K562 (cell line): ENCODE data around the gene STARD13.

Experiments
- CHD2 ChIP-seq: IDR thresholded peaks from 2 replicates; pipeline ENCODE4 v1.6.1; 2011; ENCODE audit warnings: low read depth, low read length
- EZH2 ChIP-seq: IDR thresholded peaks from 2 replicates; pipeline ENCODE4 v1.6.1; 2012; ENCODE audit warnings: low read depth, mild to moderate bottlenecking, inconsistent platforms, low read length, borderline replicate concordance
- FOXK2 ChIP-seq, 2 experiments: fragments of 450-650 bp; IDR thresholded peaks in 1 of 2; conservative IDR thresholded peaks in 1 of 2; 2 replicates each; pipeline ENCODE4 v1.6.1; 2016; ENCODE audit warnings: low read depth in 2 of 2, mild to moderate bottlenecking in 1 of 2
- KAT8 ChIP-seq: fragments of 450-650 bp; IDR thresholded peaks from 2 replicates; pipeline ENCODE4 v1.6.1; 2016; ENCODE audit warnings: low read depth, mild to moderate bottlenecking
- PHF21A ChIP-seq: fragments of 450-650 bp; IDR thresholded peaks from 2 replicates; pipeline ENCODE4 v1.6.1; 2017; ENCODE audit warnings: low read depth, borderline replicate concordance
- POLR2AphosphoS5 ChIP-seq: IDR thresholded peaks from 2 replicates; pipeline ENCODE4 v1.6.1; 2011; ENCODE audit warnings: mild to moderate bottlenecking, low read depth, low read length, moderate library complexity; ENCODE audit not compliant: control insufficient read depth, insufficient read depth
- RBM17 ChIP-seq: fragments of 200-400 bp; formaldehyde crosslinking; IDR thresholded peaks from 2 replicates; pipeline ENCODE4 v1.6.1; 2017; ENCODE audit warnings: low read depth, mild to moderate bottlenecking, low read length, borderline replicate concordance
- SIRT6 ChIP-seq: IDR thresholded peaks from one replicate; pipeline ENCODE4 v1.6.1; 2012; ENCODE audit warnings: low read depth, mild to moderate bottlenecking, control low read depth, inconsistent platforms, low read length, moderate library complexity
- YY1 ChIP-seq, 3 experiments: IDR thresholded peaks; 2 replicates each; pipeline ENCODE4 v1.6.1; 2011; ENCODE audit warnings: low read length in 2 of 3, mild to moderate bottlenecking in 2 of 3, moderate library complexity in 2 of 3, borderline replicate concordance in 1 of 3, control low read depth in 1 of 3, low read depth in 1 of 3; ENCODE audit not compliant: insufficient read depth in 3 of 3, insufficient replicate concordance in 2 of 3, control insufficient read depth in 1 of 3, insufficient read length in 1 of 3; ENCODE audit errors: extremely low read depth in 1 of 3
- ZFP30 ChIP-seq: fragments of 250-450 bp; sonication (Bioruptor Pico); IDR thresholded peaks from 2 replicates; pipeline ENCODE4 v1.8.0; 2022; ENCODE audit warnings: moderate library complexity, mild to moderate bottlenecking, inconsistent platforms, borderline replicate concordance
- ZNF23 ChIP-seq: fragments of 250-450 bp; sonication (Bioruptor Pico); IDR thresholded peaks from 2 replicates; pipeline ENCODE4 v1.4.0; 2020; ENCODE audit warnings: mild to moderate bottlenecking

GRCh38 chr13:33277037-33277740 lies 8.4 kb downstream of the STARD13 start:
- TF ChIP-seq RBM17: no peak
- no peak for TF ChIP-seq POLR2AphosphoS5
- no peak for TF ChIP-seq YY1 (IDR thresholded peaks at IDR 0.05; ENCODE audit: borderline replicate concordance in 1 of 3, control insufficient read depth in 1 of 3, extremely low read depth in 1 of 3, insufficient read depth in 3 of 3, insufficient read length in 1 of 3, insufficient replicate concordance in 2 of 3, low read depth in 1 of 3, low read length in 2 of 3)
- TF ChIP-seq ZFP30 (CRISPR knock-in tag): no peak
- TF ChIP-seq ZNF23 (CRISPR knock-in tag): no peak
- TF ChIP-seq FOXK2 (conservative IDR thresholded peaks at IDR 0.05 in 1 of 2, IDR thresholded peaks at IDR 0.05 in 1 of 2; ENCODE audit: low read depth in 2 of 2): no peak
- no peak for TF ChIP-seq EZH2
- TF ChIP-seq SIRT6: no peak
- no peak for TF ChIP-seq PHF21A
- TF ChIP-seq KAT8: no peak
- no peak for TF ChIP-seq CHD2
